Right kidney (tissue), 1 donor: ENCODE data around the gene GMEB1.
A peak's percentile ranks its signal among the peaks of the same experiment; 100 is the strongest.
"Not testable (repeated sequence)": the region's sequence is repeated elsewhere in the genome, so short reads cannot be mapped to it uniquely, and the experiment has no call there.

Experiments used
- DNase-seq: peaks from one replicate; pipeline ENCODE4 v3.0.0-alpha.2; 2016

The GMEB1 gene

GRCh38 chr1:28671254-28671780 is 2.7 kb downstream of the GMEB1 start:
- no peak for DNase-seq

GRCh38 chr1:28672971-28673370 is 4.4 kb downstream of the GMEB1 start:
- DNase-seq: not testable (repeated sequence)

- DNase-seq: no peak
Observed at GRCh38 chr1:28675924-28676257, 7.3 kb downstream of the GMEB1 start.

- DNase-seq: no peak
Observed at GRCh38 chr1:28680151-28680550, 11.6 kb downstream of the GMEB1 start.

- no peak for DNase-seq
Observed at GRCh38 chr1:28682840-28683239, 14.3 kb downstream of the GMEB1 start.

GRCh38 chr1:28684937-28685336 is 16.4 kb downstream of the GMEB1 start:
- no peak for DNase-seq

- not testable (repeated sequence) for DNase-seq
Observed at GRCh38 chr1:28691627-28692026, 23.0 kb downstream of the GMEB1 start.

GRCh38 chr1:28703629-28704028 is 35.0 kb downstream of the GMEB1 start:
- DNase-seq: no peak

GRCh38 chr1:28716336-28716735 is 47.8 kb downstream of the GMEB1 start:
- DNase-seq: no peak

GRCh38 chr1:28718166-28718565 is 49.6 kb downstream of the GMEB1 start:
- no peak for DNase-seq

- DNase-seq: no peak
Observed at GRCh38 chr1:28718586-28719331, 50.2 kb downstream of the GMEB1 start.

GRCh38 chr1:28719332-28719619 is 50.7 kb downstream of the GMEB1 start:
- DNase-seq: no peak

- DNase-seq: no peak
Observed at GRCh38 chr1:28720376-28720775, 51.8 kb downstream of the GMEB1 start.

GRCh38 chr1:28721927-28722326 is 53.3 kb downstream of the GMEB1 start:
- DNase-seq: not testable (repeated sequence)

GRCh38 chr1:28725365-28725764 is 56.8 kb downstream of the GMEB1 start:
- DNase-seq: not testable (repeated sequence)

GRCh38 chr1:28735961-28736449 is 67.4 kb downstream of the GMEB1 start:
- DNase-seq: no peak

GRCh38 chr1:28736450-28737306 is 68.1 kb downstream of the GMEB1 start, which contains the start of gene YTHDF2:
YTHDF2 (plus strand) TSS chr1:28736940; CDS start chr1:28737121, 181 bp downstream.
- DNase-seq: peak; percentile 98

GRCh38 chr1:28737307-28738132 is 68.9 kb downstream of the GMEB1 start:
- DNase-seq: peak; percentile 69

- no peak for DNase-seq
Observed at GRCh38 chr1:28740118-28740517, 71.5 kb downstream of the GMEB1 start.

- no peak for DNase-seq
Observed at GRCh38 chr1:28744184-28744583, 75.6 kb downstream of the GMEB1 start.

GRCh38 chr1:28745653-28746173 is 77.1 kb downstream of the GMEB1 start:
- no peak for DNase-seq

- no peak for DNase-seq
Observed at GRCh38 chr1:28750330-28750729, 81.7 kb downstream of the GMEB1 start.
